Measurements from ENCODE around the gene XYLB.

DNA sequence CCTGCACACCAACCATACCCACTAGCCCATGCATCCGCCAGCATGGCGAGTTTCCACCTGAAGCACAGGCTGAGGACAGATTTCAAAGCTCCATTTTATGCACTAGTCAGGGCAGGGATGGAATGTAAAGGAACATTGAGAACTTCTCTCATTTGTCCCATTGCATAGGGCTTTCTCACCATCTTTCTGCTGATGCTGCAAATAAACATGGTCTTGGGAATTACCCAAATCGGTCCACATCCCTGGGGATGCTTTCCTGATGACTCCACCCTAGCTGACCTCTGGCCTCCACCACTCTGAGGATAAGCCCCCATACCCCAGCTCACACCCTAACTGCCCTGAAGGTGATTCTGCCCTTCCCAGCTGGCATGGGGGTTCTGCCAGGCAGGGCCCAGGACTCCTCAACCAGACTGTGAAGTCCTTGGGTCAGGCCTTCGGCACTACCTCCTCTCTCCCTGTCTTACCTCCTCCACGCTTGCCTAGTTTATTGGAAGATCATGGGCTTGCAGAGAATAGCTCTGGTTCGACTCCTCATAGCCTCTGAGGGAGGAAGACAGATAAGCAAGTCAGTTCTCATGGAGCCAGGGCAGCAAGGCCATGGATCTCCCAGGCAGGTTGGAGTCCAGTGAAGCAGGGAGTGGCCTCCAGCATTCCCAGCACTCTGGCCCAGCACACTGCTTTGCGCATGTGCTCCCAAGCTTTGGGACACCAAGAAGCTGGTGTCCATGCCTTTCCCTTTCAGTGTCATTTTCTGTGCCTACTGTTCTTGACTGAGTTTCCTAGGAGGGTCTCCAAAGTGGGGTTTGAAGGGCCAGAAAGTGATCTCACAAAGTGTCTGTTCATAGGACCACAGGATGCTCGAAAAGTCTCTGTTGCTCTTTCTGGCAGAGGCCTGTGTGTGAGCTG lies 27.6 kb upstream of the XYLB start:
- TF ChIP-seq, protein P1, sequence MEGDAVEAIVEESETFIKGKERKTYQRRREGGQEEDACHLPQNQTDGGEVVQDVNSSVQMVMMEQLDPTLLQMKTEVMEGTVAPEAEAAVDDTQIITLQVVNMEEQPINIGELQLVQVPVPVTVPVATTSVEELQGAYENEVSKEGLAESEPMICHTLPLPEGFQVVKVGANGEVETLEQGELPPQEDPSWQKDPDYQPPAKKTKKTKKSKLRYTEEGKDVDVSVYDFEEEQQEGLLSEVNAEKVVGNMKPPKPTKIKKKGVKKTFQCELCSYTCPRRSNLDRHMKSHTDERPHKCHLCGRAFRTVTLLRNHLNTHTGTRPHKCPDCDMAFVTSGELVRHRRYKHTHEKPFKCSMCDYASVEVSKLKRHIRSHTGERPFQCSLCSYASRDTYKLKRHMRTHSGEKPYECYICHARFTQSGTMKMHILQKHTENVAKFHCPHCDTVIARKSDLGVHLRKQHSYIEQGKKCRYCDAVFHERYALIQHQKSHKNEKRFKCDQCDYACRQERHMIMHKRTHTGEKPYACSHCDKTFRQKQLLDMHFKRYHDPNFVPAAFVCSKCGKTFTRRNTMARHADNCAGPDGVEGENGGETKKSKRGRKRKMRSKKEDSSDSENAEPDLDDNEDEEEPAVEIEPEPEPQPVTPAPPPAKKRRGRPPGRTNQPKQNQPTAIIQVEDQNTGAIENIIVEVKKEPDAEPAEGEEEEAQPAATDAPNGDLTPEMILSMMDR (conservative IDR thresholded peaks at IDR 0.05 in 1 of 2, IDR thresholded peaks at IDR 0.05 in 1 of 2; ENCODE audit: extremely low read depth in 1 of 2, insufficient read depth in 1 of 2, low read depth in 1 of 2, low read length in 2 of 2) = no peak
- TF ChIP-seq EZH2 (IDR thresholded peaks at IDR 0.05; ENCODE audit: borderline replicate concordance, low read length) = no peak
